Liver (tissue), 3 donors: Measurements from ENCODE around the gene FAM222A.
A peak's percentile ranks its signal among the peaks of the same experiment; 100 is the strongest.

Experiments used
- EGR1 ChIP-seq, 2 donors: IDR thresholded peaks; 2 replicates each; pipeline ENCODE4 v1.6.1; 2016 to 2018; ENCODE audit warnings: antibody characterized with exemption in 2 of 2, low read depth in 2 of 2
- FOXA1 ChIP-seq: IDR thresholded peaks from 2 replicates; pipeline ENCODE4 v1.6.1; 2016; ENCODE audit warnings: antibody characterized with exemption
- FOXA2 ChIP-seq: IDR thresholded peaks from 2 replicates; pipeline ENCODE4 v1.6.1; 2016; ENCODE audit warnings: antibody characterized with exemption
- HNF4G ChIP-seq: IDR thresholded peaks from 2 replicates; pipeline ENCODE4 v1.6.1; 2016; ENCODE audit warnings: antibody characterized with exemption
- NR2F2 ChIP-seq: IDR thresholded peaks from 2 replicates; pipeline ENCODE4 v1.6.1; 2016; ENCODE audit warnings: antibody characterized with exemption
- RAD21 ChIP-seq, 2 donors: IDR thresholded peaks; 2 replicates each; pipeline ENCODE4 v1.6.1; 2016; ENCODE audit warnings: antibody characterized with exemption in 2 of 2, mild to moderate bottlenecking in 2 of 2
- RXRA ChIP-seq, 2 donors: IDR thresholded peaks; 2 replicates each; pipeline ENCODE4 v1.6.1; 2017 to 2018; ENCODE audit warnings: antibody characterized with exemption in 2 of 2, mild to moderate bottlenecking in 1 of 2
- SP1 ChIP-seq: IDR thresholded peaks from 2 replicates; pipeline ENCODE4 v1.6.1; 2018; ENCODE audit warnings: antibody characterized with exemption, mild to moderate bottlenecking
- TAF1 ChIP-seq: conservative IDR thresholded peaks from 2 replicates; pipeline ENCODE4 v1.6.1; 2016; ENCODE audit warnings: antibody characterized with exemption, mild to moderate bottlenecking
- YY1 ChIP-seq: IDR thresholded peaks from 2 replicates; pipeline ENCODE4 v1.6.1; 2016; ENCODE audit warnings: antibody characterized with exemption, mild to moderate bottlenecking
- TF ChIP-seq, protein P1 (sequence below): IDR thresholded peaks from 2 replicates; pipeline ENCODE4 v1.6.1; 2016; ENCODE audit warnings: antibody characterized with exemption
- TF ChIP-seq, protein P2 (sequence below): fragments of 150-350 bp; IDR thresholded peaks from 2 replicates; pipeline ENCODE4 v1.5.1; 2017; ENCODE audit warnings: improper control_type of control experiment, low read depth, low read length; ENCODE audit not compliant: missing input control
- TF ChIP-seq, protein P3 (sequence below): IDR thresholded peaks from 2 replicates; pipeline ENCODE4 v1.6.1; 2016; ENCODE audit warnings: antibody characterized with exemption, mild to moderate bottlenecking
- donor health status: healthy.
- donor health status: healthy.

DNA sequence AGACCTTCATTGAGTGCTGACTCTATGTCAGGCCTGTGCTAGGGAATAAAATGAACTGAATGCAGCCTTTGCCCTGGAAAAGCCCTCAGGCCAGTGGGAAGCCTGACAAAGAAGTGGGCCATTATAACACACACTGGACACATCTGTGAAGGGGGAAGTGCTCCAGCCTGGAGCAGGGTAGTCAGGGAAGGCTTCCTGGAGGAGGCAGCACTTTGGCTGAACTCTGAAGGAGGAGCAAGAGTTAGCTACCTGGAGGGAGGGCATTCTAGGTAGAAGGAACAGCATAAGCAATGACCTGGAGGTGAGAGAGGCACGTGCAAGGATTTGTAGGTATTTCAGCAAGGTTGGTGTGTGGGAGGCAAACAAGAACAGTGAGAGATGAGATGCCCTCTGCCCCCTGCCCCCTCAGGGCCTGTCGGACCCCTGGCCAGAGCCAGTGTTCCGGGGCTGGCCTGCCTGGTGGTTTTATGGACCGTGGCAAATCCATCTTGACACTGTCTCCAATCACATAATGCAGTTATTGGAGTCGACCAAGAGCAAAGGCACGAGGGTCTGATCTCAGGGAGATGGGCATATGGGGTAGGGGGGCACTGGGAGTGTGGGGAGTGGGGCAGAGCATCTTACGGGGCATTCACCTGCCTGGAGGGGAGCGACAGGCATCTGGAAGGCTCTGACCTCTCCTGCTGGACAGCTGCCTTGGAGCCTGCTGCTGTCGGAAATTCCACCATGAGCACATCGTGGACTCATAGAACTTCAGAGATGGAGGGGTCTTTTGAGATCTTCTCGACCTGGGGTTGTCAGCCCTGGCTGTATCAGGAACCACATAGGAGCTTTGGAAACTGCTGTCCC is 2.7 kb upstream of the FAM222A start:
- TF ChIP-seq, protein P1, sequence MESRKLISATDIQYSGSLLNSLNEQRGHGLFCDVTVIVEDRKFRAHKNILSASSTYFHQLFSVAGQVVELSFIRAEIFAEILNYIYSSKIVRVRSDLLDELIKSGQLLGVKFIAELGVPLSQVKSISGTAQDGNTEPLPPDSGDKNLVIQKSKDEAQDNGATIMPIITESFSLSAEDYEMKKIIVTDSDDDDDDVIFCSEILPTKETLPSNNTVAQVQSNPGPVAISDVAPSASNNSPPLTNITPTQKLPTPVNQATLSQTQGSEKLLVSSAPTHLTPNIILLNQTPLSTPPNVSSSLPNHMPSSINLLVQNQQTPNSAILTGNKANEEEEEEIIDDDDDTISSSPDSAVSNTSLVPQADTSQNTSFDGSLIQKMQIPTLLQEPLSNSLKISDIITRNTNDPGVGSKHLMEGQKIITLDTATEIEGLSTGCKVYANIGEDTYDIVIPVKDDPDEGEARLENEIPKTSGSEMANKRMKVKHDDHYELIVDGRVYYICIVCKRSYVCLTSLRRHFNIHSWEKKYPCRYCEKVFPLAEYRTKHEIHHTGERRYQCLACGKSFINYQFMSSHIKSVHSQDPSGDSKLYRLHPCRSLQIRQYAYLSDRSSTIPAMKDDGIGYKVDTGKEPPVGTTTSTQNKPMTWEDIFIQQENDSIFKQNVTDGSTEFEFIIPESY = no peak
- TF ChIP-seq TAF1 (no peak), NR2F2 (no peak), YY1 (peak; percentile 46), FOXA2 (no peak), SP1 (peak; percentile 57), RXRA (IDR thresholded peaks at IDR 0.05) (peak; percentile 48 to 88), FOXA1 (peak; percentile 31), HNF4G (no peak), RAD21 (IDR thresholded peaks at IDR 0.05) (peak; percentile 8 to 23), EGR1 (IDR thresholded peaks at IDR 0.05; ENCODE audit: low read depth in 2 of 2) (no peak)
- TF ChIP-seq, protein P2, sequence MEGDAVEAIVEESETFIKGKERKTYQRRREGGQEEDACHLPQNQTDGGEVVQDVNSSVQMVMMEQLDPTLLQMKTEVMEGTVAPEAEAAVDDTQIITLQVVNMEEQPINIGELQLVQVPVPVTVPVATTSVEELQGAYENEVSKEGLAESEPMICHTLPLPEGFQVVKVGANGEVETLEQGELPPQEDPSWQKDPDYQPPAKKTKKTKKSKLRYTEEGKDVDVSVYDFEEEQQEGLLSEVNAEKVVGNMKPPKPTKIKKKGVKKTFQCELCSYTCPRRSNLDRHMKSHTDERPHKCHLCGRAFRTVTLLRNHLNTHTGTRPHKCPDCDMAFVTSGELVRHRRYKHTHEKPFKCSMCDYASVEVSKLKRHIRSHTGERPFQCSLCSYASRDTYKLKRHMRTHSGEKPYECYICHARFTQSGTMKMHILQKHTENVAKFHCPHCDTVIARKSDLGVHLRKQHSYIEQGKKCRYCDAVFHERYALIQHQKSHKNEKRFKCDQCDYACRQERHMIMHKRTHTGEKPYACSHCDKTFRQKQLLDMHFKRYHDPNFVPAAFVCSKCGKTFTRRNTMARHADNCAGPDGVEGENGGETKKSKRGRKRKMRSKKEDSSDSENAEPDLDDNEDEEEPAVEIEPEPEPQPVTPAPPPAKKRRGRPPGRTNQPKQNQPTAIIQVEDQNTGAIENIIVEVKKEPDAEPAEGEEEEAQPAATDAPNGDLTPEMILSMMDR = no peak
- TF ChIP-seq, protein P3, sequence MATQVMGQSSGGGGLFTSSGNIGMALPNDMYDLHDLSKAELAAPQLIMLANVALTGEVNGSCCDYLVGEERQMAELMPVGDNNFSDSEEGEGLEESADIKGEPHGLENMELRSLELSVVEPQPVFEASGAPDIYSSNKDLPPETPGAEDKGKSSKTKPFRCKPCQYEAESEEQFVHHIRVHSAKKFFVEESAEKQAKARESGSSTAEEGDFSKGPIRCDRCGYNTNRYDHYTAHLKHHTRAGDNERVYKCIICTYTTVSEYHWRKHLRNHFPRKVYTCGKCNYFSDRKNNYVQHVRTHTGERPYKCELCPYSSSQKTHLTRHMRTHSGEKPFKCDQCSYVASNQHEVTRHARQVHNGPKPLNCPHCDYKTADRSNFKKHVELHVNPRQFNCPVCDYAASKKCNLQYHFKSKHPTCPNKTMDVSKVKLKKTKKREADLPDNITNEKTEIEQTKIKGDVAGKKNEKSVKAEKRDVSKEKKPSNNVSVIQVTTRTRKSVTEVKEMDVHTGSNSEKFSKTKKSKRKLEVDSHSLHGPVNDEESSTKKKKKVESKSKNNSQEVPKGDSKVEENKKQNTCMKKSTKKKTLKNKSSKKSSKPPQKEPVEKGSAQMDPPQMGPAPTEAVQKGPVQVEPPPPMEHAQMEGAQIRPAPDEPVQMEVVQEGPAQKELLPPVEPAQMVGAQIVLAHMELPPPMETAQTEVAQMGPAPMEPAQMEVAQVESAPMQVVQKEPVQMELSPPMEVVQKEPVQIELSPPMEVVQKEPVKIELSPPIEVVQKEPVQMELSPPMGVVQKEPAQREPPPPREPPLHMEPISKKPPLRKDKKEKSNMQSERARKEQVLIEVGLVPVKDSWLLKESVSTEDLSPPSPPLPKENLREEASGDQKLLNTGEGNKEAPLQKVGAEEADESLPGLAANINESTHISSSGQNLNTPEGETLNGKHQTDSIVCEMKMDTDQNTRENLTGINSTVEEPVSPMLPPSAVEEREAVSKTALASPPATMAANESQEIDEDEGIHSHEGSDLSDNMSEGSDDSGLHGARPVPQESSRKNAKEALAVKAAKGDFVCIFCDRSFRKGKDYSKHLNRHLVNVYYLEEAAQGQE = peak; percentile 44
